Measurements from ENCODE around the gene ADAMTS17. TPM values are rescaled to one million over a fixed set of nuclear protein-coding genes. Genes with fewer than 3 reads are reported as not detected.

Gene ADAMTS17
- polyA plus RNA-seq, 2 of the 4 experiments (the other 2 are of a cell fraction), result 0.05 TPM; not detected in 1

GRCh38 chr15:100098705-100099104 lies 243.1 kb downstream of the ADAMTS17 start:
- ChIA-PET CTCF (no interaction called here), POLR2A (no interaction called here)

GRCh38 chr15:100097342-100098127 lies 244.2 kb downstream of the ADAMTS17 start:
- Histone ChIP-seq H3K4me3 (no peak overlapping the region), H3K4me1 (no peaks in the 10 kb centered on the region), H3K4me2 (no peak overlapping the region), H3K9me3 (no peaks in the 10 kb centered on the region), H3K27ac (no peak overlapping the region)
- no peak for ATAC-seq
- FAIRE-seq, result no peak
- ChIA-PET POLR2A (no interaction called here), CTCF (no interaction called here)
- no peak for DNase-seq (ENCODE audit: low read depth in 1 of 2, low spot score in 1 of 2)
- no peak for TF ChIP-seq FOSB (CRISPR knock-in tag; IDR thresholded peaks at IDR 0.05)
- no peak for TF ChIP-seq RNF2 (IDR thresholded peaks at IDR 0.05; ENCODE audit: borderline replicate concordance, low read depth)
- TF ChIP-seq GATA3 (IDR thresholded peaks at IDR 0.05; ENCODE audit: borderline replicate concordance), result no peak
- no peak for TF ChIP-seq HOXB13 (CRISPR knock-in tag; IDR thresholded peaks at IDR 0.05; ENCODE audit: low read depth)
- TF ChIP-seq BCL3 (IDR thresholded peaks at IDR 0.05), result no peak
- TF ChIP-seq BHLHE40 (IDR thresholded peaks at IDR 0.05; ENCODE audit: low read depth, low read length), result no peak
- TF ChIP-seq EP300 (IDR thresholded peaks at IDR 0.05), result no peak
- no peak for TF ChIP-seq RAD21 (conservative IDR thresholded peaks at IDR 0.05 in 1 of 2, IDR thresholded peaks at IDR 0.05 in 1 of 2)
- no peak for TF ChIP-seq REST (IDR thresholded peaks at IDR 0.05)
- TF ChIP-seq ESRRA (IDR thresholded peaks at IDR 0.05; ENCODE audit: borderline replicate concordance, low read length), result no peak
- no peak for TF ChIP-seq MAX (IDR thresholded peaks at IDR 0.05)
- WGBS (ENCODE audit: missing lambda C conversion rate), result 27% methylated on average over 11 of the region's 13 CpGs

More at GRCh38 chr15:100098705-100099104, 243.1 kb downstream of the ADAMTS17 start:
- 60% methylated on average over 3 of the region's 3 CpGs for WGBS (ENCODE audit: missing lambda C conversion rate)
- Histone ChIP-seq H3K9me3 (no peaks in the 10 kb centered on the region), H3K4me3 (no peak overlapping the region), H3K4me1 (no peaks in the 10 kb centered on the region), H3K4me2 (no peak overlapping the region), H3K27ac (no peak overlapping the region)
- no peak for TF ChIP-seq RARB (CRISPR knock-in tag; IDR thresholded peaks at IDR 0.05)
- no peak for TF ChIP-seq RFX5 (IDR thresholded peaks at IDR 0.05)
- no peak for TF ChIP-seq MAFK (IDR thresholded peaks at IDR 0.05; ENCODE audit: partially characterized antibody)
- no peak for TF ChIP-seq REST (IDR thresholded peaks at IDR 0.05)
- no peak for TF ChIP-seq HDAC2 (IDR thresholded peaks at IDR 0.05)
- no peak for TF ChIP-seq HES2 (IDR thresholded peaks at IDR 0.05)
- TF ChIP-seq KDM5A (IDR thresholded peaks at IDR 0.05), result no peak
- TF ChIP-seq EHF (CRISPR knock-in tag; IDR thresholded peaks at IDR 0.05), result no peak
- no peak for TF ChIP-seq MAX (IDR thresholded peaks at IDR 0.05)
- TF ChIP-seq EHMT2 (IDR thresholded peaks at IDR 0.05; ENCODE audit: low read depth), result no peak
- no peak for TF ChIP-seq HEYL (CRISPR knock-in tag; IDR thresholded peaks at IDR 0.05)
- TF ChIP-seq GATA3 (IDR thresholded peaks at IDR 0.05; ENCODE audit: borderline replicate concordance), result no peak
- DNase-seq (ENCODE audit: low read depth in 1 of 2, low spot score in 1 of 2) (no peak), ATAC-seq (no peak), FAIRE-seq (no peak)

All from A549 (cell line).